Activated CD4-positive, alpha-beta T cell treated with anti-CD3 and anti-CD28 coated beads, Interleukin-2, amount 10 ng/mL, durations not matched to agents 24 days and 14 days (primary cell): ENCODE results near the gene TXNDC15. TPM values are rescaled to one million over a fixed set of nuclear protein-coding genes. Genes with fewer than 3 reads are reported as not detected.

Experiments used
- DNase-seq: peaks from one replicate; pipeline ENCODE4 v3.0.0; 2022
- H3K27ac Mint-ChIP-seq: one replicate; pipeline ENCODE4 v1.8.0; 2022; ENCODE audit warnings: mild to moderate bottlenecking, mixed read lengths
- H3K27me3 Mint-ChIP-seq: one replicate; pipeline ENCODE4 v1.8.0; 2022; ENCODE audit warnings: mixed read lengths
- H3K36me3 Mint-ChIP-seq: one replicate; pipeline ENCODE4 v1.8.0; 2022; ENCODE audit warnings: low read depth, mild to moderate bottlenecking, mixed read lengths
- H3K4me1 Mint-ChIP-seq: one replicate; pipeline ENCODE4 v1.8.0; 2021; ENCODE audit warnings: mixed read lengths
- H3K4me3 Mint-ChIP-seq: one replicate; pipeline ENCODE4 v1.8.0; 2022; ENCODE audit warnings: mild to moderate bottlenecking, moderate library complexity, mixed read lengths
- H3K9me3 Mint-ChIP-seq: one replicate; pipeline ENCODE4 v1.8.0; 2021; ENCODE audit warnings: mixed read lengths
- intact Hi-C: fragments of 100-400 bp; cut with micrococcal nuclease; formaldehyde crosslinking; loops from one replicate; pipeline ENCODE4 v1.15.1; 2023
- total RNA-seq: library from RNA; stranded (reverse); gene quantifications from 2 replicates; pipeline ENCODE4 v1.2.3, GENCODE V29; 2022

TXNDC15 gene
- total RNA-seq, 1 donor from 2014 or later, result 51.3 TPM

DNA sequence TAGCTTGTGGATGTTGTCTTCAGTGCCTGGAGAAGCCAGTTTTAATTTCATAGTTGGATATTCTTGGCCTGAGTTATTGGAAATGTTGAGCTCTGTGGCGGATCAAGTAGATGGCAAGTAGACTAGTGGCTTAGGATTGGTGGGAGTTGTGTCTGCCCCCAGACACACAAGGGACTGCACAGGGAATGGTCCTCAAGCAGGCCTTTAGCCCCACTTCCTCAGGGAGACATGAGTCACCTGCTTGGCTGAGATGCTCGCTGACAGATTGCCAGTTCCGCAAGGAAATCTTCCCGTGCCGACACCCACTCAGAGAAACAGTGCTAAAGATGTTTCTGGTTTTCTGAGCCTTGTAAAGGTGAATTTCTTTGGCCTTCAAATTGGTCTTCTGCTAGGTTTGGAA lies 74.7 kb downstream of the TXNDC15 start:
- H3K4me3 Mint-ChIP-seq, result no peak overlapping the region
- H3K4me1 Mint-ChIP-seq, result no peaks in the 10 kb centered on the region
- no peak for DNase-seq
- no peak overlapping the region for H3K27ac Mint-ChIP-seq
- peaks cover 1% of the 10 kb centered on the region for H3K36me3 Mint-ChIP-seq
- no peaks in the 10 kb centered on the region for H3K9me3 Mint-ChIP-seq
- intact Hi-C loops, result no loop called here
- H3K27me3 Mint-ChIP-seq, result no peaks in the 10 kb centered on the region

DNA sequence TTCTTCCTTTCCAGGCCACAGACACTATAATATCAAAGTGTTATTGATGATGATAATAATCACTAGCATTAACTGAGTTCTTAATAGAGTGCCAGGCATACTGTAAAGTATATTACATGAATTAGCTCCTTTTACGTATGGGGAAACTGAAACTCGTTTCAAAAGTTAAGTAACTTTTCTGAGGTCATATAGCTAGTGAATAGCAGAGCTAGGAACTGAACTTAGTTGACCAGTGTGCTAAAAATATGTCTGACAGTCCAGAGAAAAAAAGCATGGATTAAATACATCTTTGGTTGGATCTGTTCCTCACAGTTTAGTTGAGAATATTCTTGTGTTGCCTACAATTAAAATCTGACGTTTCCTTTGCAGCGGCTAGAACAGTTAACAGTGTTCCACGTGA lies 75.1 kb downstream of the TXNDC15 start:
- intact Hi-C loops, result no loop called here
- no peak for DNase-seq
- Mint-ChIP-seq H3K9me3 (no peaks in the 10 kb centered on the region), H3K27me3 (no peaks in the 10 kb centered on the region), H3K36me3 (peaks cover 4% of the 10 kb centered on the region), H3K4me1 (no peaks in the 10 kb centered on the region), H3K4me3 (no peak overlapping the region), H3K27ac (no peak overlapping the region)

Other genes starting within 250 kb of the TXNDC15 start
- 43.9 and 56.2 TPM in 2 replicates for gene SAR1B, start 241.5 kb upstream of the TXNDC15 start, total RNA-seq
- 29.4 and 31.2 TPM in 2 replicates for gene SEC24A, start 225.6 kb upstream of the TXNDC15 start, total RNA-seq
- gene CAMLG, start 135.8 kb upstream of the TXNDC15 start, total RNA-seq, result 28.2 and 28.3 TPM in 2 replicates
- gene DDX46, start 115.6 kb upstream of the TXNDC15 start, total RNA-seq, result 83.8 and 89.4 TPM in 2 replicates
- 38.7 and 43.9 TPM in 2 replicates for gene C5orf24, start 28.4 kb upstream of the TXNDC15 start, total RNA-seq
- gene PCBD2, start 30.8 kb downstream of the TXNDC15 start, total RNA-seq, result 11.0 and 14.1 TPM in 2 replicates
- gene CATSPER3, start 93.5 kb downstream of the TXNDC15 start, total RNA-seq, result 0.54 and 0.64 TPM in 2 replicates
- 0.61 and 0.78 TPM in 2 replicates for gene PITX1, start 159.9 kb downstream of the TXNDC15 start, total RNA-seq